HG02970 (cell line): ENCODE data around the gene GIGYF1.

Experiments used
- ATAC-seq: cut with Tn5 transposase; IDR thresholded peaks from one replicate; pipeline ENCODE4 v1.9.1; 2021; ENCODE audit warnings: mild to moderate bottlenecking, moderate library complexity, moderate number of reproducible peaks; ENCODE audit not compliant: unreplicated experiment, low FRiP score

The GIGYF1 gene

GRCh38 chr7:100685049-100685605 lies 8.9 kb downstream of the GIGYF1 start:
- ATAC-seq, result no peak

- ATAC-seq, result no peak
These were observed 9.5 kb downstream of the GIGYF1 start for GRCh38 chr7:100684534-100685042.

GRCh38 chr7:100683659-100684533 lies 10.2 kb downstream of the GIGYF1 start:
- no peak for ATAC-seq

- no peak for ATAC-seq
These were observed 10.9 kb downstream of the GIGYF1 start for GRCh38 chr7:100682991-100683658.

- ATAC-seq, result no peak
These were observed 11.8 kb downstream of the GIGYF1 start for GRCh38 chr7:100682228-100682741.

GRCh38 chr7:100681491-100682227 lies 12.4 kb downstream of the GIGYF1 start:
- ATAC-seq, result no peak

GRCh38 chr7:100680576-100681271 lies 13.3 kb downstream of the GIGYF1 start:
- no peak for ATAC-seq

- ATAC-seq, result no peak
These were observed 14.0 kb downstream of the GIGYF1 start for GRCh38 chr7:100679927-100680575.

GRCh38 chr7:100679129-100679926 lies 14.7 kb downstream of the GIGYF1 start:
- ATAC-seq, result no peak

- no peak for ATAC-seq
These were observed 15.6 kb downstream of the GIGYF1 start for GRCh38 chr7:100678291-100678984.

- no peak for ATAC-seq
These were observed 16.5 kb downstream of the GIGYF1 start for GRCh38 chr7:100677308-100678267.

GRCh38 chr7:100676501-100677306 lies 17.3 kb downstream of the GIGYF1 start:
- no peak for ATAC-seq

GRCh38 chr7:100675581-100676350 lies 18.3 kb downstream of the GIGYF1 start:
- peak; percentile 34 for ATAC-seq

- ATAC-seq, result no peak
These were observed 19.0 kb downstream of the GIGYF1 start for GRCh38 chr7:100675105-100675451.

- no peak for ATAC-seq
These were observed 19.5 kb downstream of the GIGYF1 start for GRCh38 chr7:100674411-100675104.
